Measurements from ENCODE around the gene CSF3R.

Gene CSF3R

DNA sequence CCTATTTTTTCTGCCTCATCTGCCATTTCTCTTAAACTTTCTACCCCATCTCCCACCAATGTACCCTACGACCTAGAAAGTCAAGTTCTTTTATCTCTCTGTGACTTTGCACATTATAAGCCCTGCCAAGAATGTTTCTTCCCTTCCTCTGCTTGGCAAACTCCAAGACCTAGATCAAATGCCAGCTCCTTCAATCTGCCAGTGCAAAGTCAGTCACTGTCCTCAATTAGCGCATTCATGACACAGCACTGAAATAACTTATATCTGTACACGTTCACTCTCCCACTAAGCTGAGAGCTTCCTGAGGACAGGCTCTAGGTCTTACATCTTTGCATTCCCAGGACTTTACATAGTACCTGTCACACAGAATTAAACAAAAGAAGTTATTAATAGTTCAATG, 63.6 kb downstream of the CSF3R start:
- H3K4me3 ChIP-seq (ENCODE audit: low read depth, low read length) = no peak overlapping the region
- no peak for TF ChIP-seq CTCF (IDR thresholded peaks at IDR 0.05; ENCODE audit: low read depth, low read length)

DNA sequence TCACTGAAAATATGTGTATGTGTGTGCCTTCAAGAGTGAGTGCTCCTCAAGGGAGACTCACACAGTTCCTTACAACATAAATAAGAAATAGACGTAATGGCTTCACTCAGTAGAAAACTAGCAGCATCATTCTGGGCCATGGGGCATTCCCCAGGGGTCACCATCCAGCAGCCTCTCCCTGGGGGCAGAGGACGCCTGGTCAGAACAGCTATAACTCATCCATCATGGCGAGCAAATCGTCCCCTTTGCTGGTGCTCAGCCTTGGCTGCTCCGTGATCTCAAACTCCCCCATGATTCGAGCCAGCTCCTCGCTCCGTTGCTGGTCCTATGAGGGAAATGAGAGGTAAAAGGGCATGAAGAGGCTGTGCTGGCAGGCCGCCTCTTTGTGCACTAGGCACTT, 64.8 kb downstream of the CSF3R start:
- no peak for TF ChIP-seq CTCF (IDR thresholded peaks at IDR 0.05; ENCODE audit: low read depth, low read length)
- H3K4me3 ChIP-seq (ENCODE audit: low read depth, low read length) = no peak overlapping the region

All from WI38 (cell line).